GM23338 (cell line): ENCODE results near the gene MTARC2. TPM values are rescaled to one million over a fixed set of nuclear protein-coding genes. Genes with fewer than 3 reads are reported as not detected.

Experiments used
- ATAC-seq: fragments of 200-7000 bp; cut with Tn5 transposase; 3 replicates; pipeline ENCODE4 v1.9.1; 2020
- DNase-seq: peaks from one replicate; pipeline ENCODE4 v3.0.0-alpha.2; 2015; ENCODE audit warnings: low spot score
- H2AFZ ChIP-seq: fragments of 200-600 bp; sonication (generic); 2 replicates; pipeline ENCODE4 v1.8.0; 2016; ENCODE audit warnings: antibody characterized with exemption, mild to moderate bottlenecking, moderate library complexity
- H3F3A ChIP-seq: fragments of 200-600 bp; sonication (generic); replicated peaks from 2 replicates; pipeline ENCODE4 v1.8.0; 2017; ENCODE audit warnings: antibody characterized with exemption, mixed run types, low read depth
- H3K27ac ChIP-seq: fragments of 200-600 bp; sonication (generic); 2 replicates; pipeline ENCODE4 v1.6.1; 2016; ENCODE audit warnings: low read depth
- H3K27me3 ChIP-seq: fragments of 200-600 bp; sonication (generic); 2 replicates; pipeline ENCODE4 v1.8.0; 2016; ENCODE audit warnings: mild to moderate bottlenecking, mixed run types, moderate library complexity; ENCODE audit not compliant: insufficient read depth
- H3K36me3 ChIP-seq: fragments of 200-600 bp; sonication (generic); 2 replicates; pipeline ENCODE4 v1.8.0; 2016; ENCODE audit warnings: mild to moderate bottlenecking; ENCODE audit not compliant: insufficient read depth
- H3K4me1 ChIP-seq: fragments of 200-600 bp; sonication (generic); 2 replicates; pipeline ENCODE4 v1.8.0; 2016; ENCODE audit warnings: mild to moderate bottlenecking, moderate library complexity; ENCODE audit not compliant: insufficient read depth
- H3K4me2 ChIP-seq: fragments of 200-600 bp; sonication (generic); 2 replicates; pipeline ENCODE4 v1.7.1; 2017; ENCODE audit warnings: mixed run types
- H3K4me3 ChIP-seq: fragments of 200-600 bp; sonication (generic); 2 replicates; pipeline ENCODE4 v1.6.1; 2016; ENCODE audit warnings: mixed run types
- H3K79me2 ChIP-seq: fragments of 200-600 bp; sonication (generic); replicated peaks from 2 replicates; pipeline ENCODE4 v1.8.0; 2017; ENCODE audit warnings: mild to moderate bottlenecking; ENCODE audit not compliant: insufficient read depth
- H3K9me2 ChIP-seq: fragments of 200-600 bp; sonication (generic); 2 replicates; pipeline ENCODE4 v1.8.0; 2017; ENCODE audit not compliant: insufficient read depth
- H4K20me1 ChIP-seq: fragments of 200-600 bp; sonication (generic); replicated peaks from 2 replicates; pipeline ENCODE4 v1.8.0; 2017; ENCODE audit warnings: mild to moderate bottlenecking; ENCODE audit not compliant: insufficient read depth
- H3K27ac Mint-ChIP-seq: 2 replicates; pipeline ENCODE4 v1.8.0; 2020; ENCODE audit warnings: inconsistent platforms, mild to moderate bottlenecking, moderate library complexity, mixed read lengths
- H3K27me3 Mint-ChIP-seq: 3 replicates; pipeline ENCODE4 v1.8.0; 2022; ENCODE audit warnings: low read depth, mild to moderate bottlenecking, moderate library complexity, mixed read lengths, inconsistent platforms; ENCODE audit not compliant: insufficient read depth, poor library complexity
- H3K36me3 Mint-ChIP-seq: 3 replicates; pipeline ENCODE4 v1.8.0; 2021; ENCODE audit warnings: low read depth, mild to moderate bottlenecking, inconsistent platforms, moderate library complexity, mixed read lengths
- H3K4me1 Mint-ChIP-seq: 3 replicates; pipeline ENCODE4 v1.8.0; 2020; ENCODE audit warnings: mild to moderate bottlenecking, inconsistent platforms, mixed read lengths
- H3K4me3 Mint-ChIP-seq: 3 replicates; pipeline ENCODE4 v1.8.0; 2021; ENCODE audit warnings: moderate library complexity, mild to moderate bottlenecking, inconsistent platforms, mixed read lengths
- H3K9me3 Mint-ChIP-seq: 3 replicates; pipeline ENCODE4 v1.8.0; 2020; ENCODE audit warnings: moderate library complexity, mild to moderate bottlenecking, inconsistent platforms, mixed read lengths
- CREB1 ChIP-seq: fragments of 250-450 bp; sonication (Bioruptor Pico); IDR thresholded peaks from 2 replicates; pipeline ENCODE4 v1.5.0; 2020; ENCODE audit warnings: low read depth, mild to moderate bottlenecking, moderate library complexity
- CTCF ChIP-seq, 2 experiments: fragments of 200-600 bp in 1 of 2; sonication (generic) in 1 of 2; conservative IDR thresholded peaks; 2 replicates each; pipeline versions ENCODE4 v1.5.1 to v1.6.1; 2016 to 2017; ENCODE audit warnings: antibody characterized with exemption in 2 of 2, low read depth in 2 of 2, mild to moderate bottlenecking in 2 of 2, moderate library complexity in 1 of 2
- EZH2phosphoT487 ChIP-seq: fragments of 200-600 bp; sonication (generic); IDR thresholded peaks from one replicate; pipeline ENCODE4 v1.8.1; 2018; ENCODE audit warnings: antibody characterized with exemption; ENCODE audit not compliant: unreplicated experiment
- JUNB ChIP-seq: IDR thresholded peaks from one replicate; pipeline ENCODE4 v1.6.1; 2016; ENCODE audit warnings: antibody characterized with exemption; ENCODE audit not compliant: unreplicated experiment
- NANOG ChIP-seq: IDR thresholded peaks from 2 replicates; pipeline ENCODE4 v1.6.1; 2016; ENCODE audit warnings: antibody characterized with exemption, borderline replicate concordance
- POLR2AphosphoS5 ChIP-seq: IDR thresholded peaks from 2 replicates; pipeline ENCODE4 v1.6.1; 2016; ENCODE audit warnings: antibody characterized with exemption, low read depth
- REST ChIP-seq: IDR thresholded peaks from one replicate; pipeline ENCODE4 v1.6.1; 2018; ENCODE audit warnings: antibody characterized with exemption; ENCODE audit not compliant: unreplicated experiment
- STAT1 ChIP-seq: IDR thresholded peaks from one replicate; pipeline ENCODE4 v1.6.1; 2016; ENCODE audit warnings: antibody characterized with exemption; ENCODE audit not compliant: unreplicated experiment
- ZNF331 ChIP-seq: fragments of 250-450 bp; sonication (Bioruptor Pico); IDR thresholded peaks from 2 replicates; pipeline ENCODE4 v1.5.0; 2020; ENCODE audit warnings: low read depth, mild to moderate bottlenecking, moderate library complexity
- polyA plus RNA-seq: library from polyadenylated mRNA; unstranded; fragments of >200 nt; fragmentation: Nextera tagmentation; extraction: Ambion mirVana; gene quantifications from 2 replicates; pipeline ENCODE4 v1.2.1, GENCODE V29; 2016
- total RNA-seq: library from RNA; depleted of rRNA; stranded (reverse); fragments of >200 nt; shearing (Covaris generic); gene quantifications from 2 replicates; pipeline ENCODE4 v1.2.3, GENCODE V29; 2014

Gene MTARC2
- total and polyA plus RNA-seq, 2 experiments from 2014 or later: 4.1 to 8.0 TPM

GRCh38 chr1:220824031-220824989 is 76.2 kb downstream of the MTARC2 start (continued):
- TF ChIP-seq CREB1 (no peak), JUNB (no peak)

GRCh38 chr1:220825819-220826551 is 77.9 kb downstream of the MTARC2 start:
- Histone ChIP-seq H2AFZ (no peak overlapping the region), H3K27ac (no peak overlapping the region), H3K4me1 (no peaks in the 10 kb centered on the region), H3F3A (no peaks in the 10 kb centered on the region), H3K4me2 (no peak overlapping the region), H3K79me2 (no peaks in the 10 kb centered on the region), H4K20me1 (no peaks in the 10 kb centered on the region), H3K4me3 (no peak overlapping the region), H3K27me3 (no peaks in the 10 kb centered on the region), H3K9me2 (no peaks in the 10 kb centered on the region), H3K36me3 (no peaks in the 10 kb centered on the region; the same call in 1 of the 2 replicates)
- H3K4me3 Mint-ChIP-seq: no peak overlapping the region
- H3K36me3 Mint-ChIP-seq: no peaks in the 10 kb centered on the region
- DNase-seq (no peak), ATAC-seq (no peak)
- H3K9me3 Mint-ChIP-seq: no peaks in the 10 kb centered on the region
- peaks cover 2% of the 10 kb centered on the region for H3K27me3 Mint-ChIP-seq
- peaks cover 14% of the 10 kb centered on the region for H3K4me1 Mint-ChIP-seq
- H3K27ac Mint-ChIP-seq: no peak overlapping the region
- TF ChIP-seq EZH2phosphoT487: no peak
- TF ChIP-seq POLR2AphosphoS5: no peak
- no peak for TF ChIP-seq CTCF (conservative IDR thresholded peaks at IDR 0.05; ENCODE audit: low read depth in 2 of 2)

DNA sequence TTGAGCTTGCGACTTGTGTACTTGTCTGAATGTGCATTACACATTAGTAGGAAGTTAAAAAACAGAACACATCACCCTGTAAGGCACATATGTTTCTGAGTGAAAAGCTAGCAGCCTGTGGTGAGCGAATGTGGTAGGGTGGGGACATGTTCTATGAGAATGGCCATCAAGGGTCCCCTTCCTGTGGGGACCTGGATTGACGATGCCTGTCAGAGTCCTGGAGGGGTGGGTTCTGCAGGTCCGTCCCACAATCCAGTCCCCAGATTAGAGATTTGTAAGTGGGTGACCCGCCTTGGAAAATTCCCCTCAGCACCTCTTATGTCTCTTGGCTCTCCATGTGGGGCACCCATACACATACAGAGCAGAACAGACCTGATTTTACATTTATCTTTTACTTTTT is 78.6 kb downstream of the MTARC2 start:
- Histone ChIP-seq H3F3A (no peaks in the 10 kb centered on the region), H3K36me3 (no peaks in the 10 kb centered on the region; the same call in 1 of the 2 replicates), H3K27ac (no peak overlapping the region), H4K20me1 (no peaks in the 10 kb centered on the region), H3K27me3 (no peaks in the 10 kb centered on the region), H2AFZ (no peak overlapping the region), H3K79me2 (no peaks in the 10 kb centered on the region), H3K4me1 (no peaks in the 10 kb centered on the region), H3K9me2 (no peaks in the 10 kb centered on the region), H3K4me3 (no peak overlapping the region), H3K4me2 (no peak overlapping the region)
- H3K9me3 Mint-ChIP-seq: no peaks in the 10 kb centered on the region
- 0 out of 3 replicates have a peak, but pooled peaks cover 3% of the 10 kb centered on the region for H3K36me3 Mint-ChIP-seq
- peaks cover 2% of the 10 kb centered on the region for H3K27me3 Mint-ChIP-seq
- peaks cover 14% of the 10 kb centered on the region for H3K4me1 Mint-ChIP-seq
- DNase-seq (no peak), ATAC-seq (no peak)
- H3K4me3 Mint-ChIP-seq: no peak overlapping the region
- H3K27ac Mint-ChIP-seq: no peak overlapping the region
- TF ChIP-seq NANOG (no peak), STAT1 (no peak), CREB1 (no peak), ZNF331 (no peak), REST (no peak)
